Stimulated activated CD4-positive, alpha-beta T cell treated with anti-CD3 and anti-CD28 coated beads, Interleukin-15, amount 100 ng/mL, for 48 hours (primary cell): ENCODE measurements around the gene FMO5.

Experiments used
- DNase-seq, 2 donors: peaks; one replicate each; pipeline ENCODE4 v3.0.0-alpha.2; 2020; ENCODE audit warnings: low read depth in 2 of 2

The FMO5 gene

DNA sequence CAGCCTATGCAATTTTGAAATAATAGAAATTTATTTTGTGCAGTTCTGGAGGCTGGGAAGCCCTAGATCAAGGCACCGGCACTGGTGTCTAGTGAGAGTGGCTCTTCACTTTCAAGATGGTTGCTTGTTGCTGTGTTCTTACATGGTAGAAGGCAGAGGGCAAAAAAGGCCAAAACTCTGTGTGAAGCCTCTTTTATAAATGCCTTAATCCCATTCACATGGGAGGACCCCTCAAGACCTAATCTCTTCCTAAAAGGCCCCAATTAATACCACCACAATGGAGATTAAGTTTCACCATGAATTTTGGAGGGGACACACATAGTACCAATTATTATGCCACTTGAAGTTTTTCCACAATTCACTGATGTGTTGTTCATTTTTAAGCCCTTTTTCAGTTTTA is 73.9 kb downstream of the FMO5 start:
- DNase-seq, result no peak

DNA sequence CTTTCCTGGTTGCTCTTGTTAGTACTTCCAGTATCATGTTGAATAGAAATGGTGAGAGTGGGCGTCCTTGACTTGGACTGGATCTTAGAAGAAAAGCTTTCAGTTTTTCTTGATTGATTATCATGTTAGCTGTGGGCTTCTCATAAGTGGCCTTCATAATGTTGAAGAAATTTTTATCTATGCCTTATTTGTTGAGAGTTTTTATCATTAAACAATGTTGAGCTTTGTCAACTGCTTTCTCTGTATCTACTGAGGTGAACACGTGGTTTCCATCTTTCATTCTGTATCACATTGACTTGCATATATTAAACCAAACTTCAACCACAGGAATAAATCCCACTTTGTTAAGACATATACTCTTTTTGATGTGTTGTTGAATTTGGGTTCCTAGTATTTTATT is 82.3 kb downstream of the FMO5 start:
- DNase-seq, result no peak
